Measurements from ENCODE around the gene TLE1.
"Not testable (repeated sequence)": the region's sequence is repeated elsewhere in the genome, so short reads cannot be mapped to it uniquely, and the experiment has no call there.

The TLE1 gene

GRCh38 chr9:81689343-81690175, at the start of gene TLE1:
Gene TLE1 (minus strand): TSS chr9:81689547. CDS start chr9:81688240, 1,307 bp downstream.
- peak; percentile 78 for FAIRE-seq

- FAIRE-seq = no peak
These were observed 48.6 kb upstream of the TLE1 start for GRCh38 chr9:81737871-81738507.

- not testable (repeated sequence) for FAIRE-seq
These were observed 41.2 kb upstream of the TLE1 start for GRCh38 chr9:81730498-81730897.

GRCh38 chr9:81729135-81729534, 39.8 kb upstream of the TLE1 start:
- no peak for FAIRE-seq

GRCh38 chr9:81724242-81724889, 35.0 kb upstream of the TLE1 start:
- no peak for FAIRE-seq

GRCh38 chr9:81722277-81722676, 32.9 kb upstream of the TLE1 start:
- FAIRE-seq = no peak

- no peak for FAIRE-seq
These were observed 31.2 kb upstream of the TLE1 start for GRCh38 chr9:81720450-81721086.

- no peak for FAIRE-seq
These were observed 30.6 kb upstream of the TLE1 start for GRCh38 chr9:81719972-81720371.

- no peak for FAIRE-seq
These were observed 28.9 kb upstream of the TLE1 start for GRCh38 chr9:81718244-81718643.

GRCh38 chr9:81717747-81718077, 28.4 kb upstream of the TLE1 start:
- FAIRE-seq = no peak

GRCh38 chr9:81717061-81717746, 27.9 kb upstream of the TLE1 start:
- no peak for FAIRE-seq

GRCh38 chr9:81716409-81716808, 27.1 kb upstream of the TLE1 start:
- no peak for FAIRE-seq

- no peak for FAIRE-seq
These were observed 16.2 kb upstream of the TLE1 start for GRCh38 chr9:81705578-81705977.

- FAIRE-seq = no peak
These were observed 5.2 kb upstream of the TLE1 start for GRCh38 chr9:81694541-81694940.

GRCh38 chr9:81693671-81694378, 4.5 kb upstream of the TLE1 start:
- peak; percentile 33 for FAIRE-seq

GRCh38 chr9:81690251-81690851, 1.0 kb upstream of the TLE1 start:
- no peak for FAIRE-seq

- not testable (repeated sequence) for FAIRE-seq
These were observed 329 bp downstream of the TLE1 start for GRCh38 chr9:81689093-81689342.

- not testable (repeated sequence) for FAIRE-seq
These were observed 870 bp downstream of the TLE1 start for GRCh38 chr9:81688262-81689092.

- no peak for FAIRE-seq
These were observed 1.7 kb downstream of the TLE1 start for GRCh38 chr9:81687521-81688261.

All from islet of Langerhans (tissue), 1 donor.